ENCODE results near the gene LRRC4C. TPM values are rescaled to one million over a fixed set of nuclear protein-coding genes. Genes with fewer than 3 reads are reported as not detected.

The LRRC4C gene
- total and polyA plus RNA-seq, 2 experiments from 2014 or later, result not detected

GRCh38 chr11:41074318-41074717, 385.1 kb downstream of the LRRC4C start:
- no peak overlapping the region for H3K27ac ChIP-seq
- no peaks in the 10 kb centered on the region for H3K9me2 ChIP-seq (ENCODE audit: insufficient read depth)
- no peak overlapping the region for H3K4me2 ChIP-seq (ENCODE audit: unreplicated experiment)
- DNase-seq, result no peak
- H3K79me2 ChIP-seq (ENCODE audit: insufficient read depth), result no peaks in the 10 kb centered on the region
- H3K4me1 ChIP-seq (ENCODE audit: insufficient read depth), result no peaks in the 10 kb centered on the region
- no peaks in the 10 kb centered on the region for H3K36me3 ChIP-seq (ENCODE audit: low read depth)
- in situ Hi-C loops (cut with MboI), result no loop called here
- no peak overlapping the region for H3K9ac ChIP-seq
- H4K20me1 ChIP-seq (ENCODE audit: insufficient read depth), result no peaks in the 10 kb centered on the region
- H3K9me3 ChIP-seq (ENCODE audit: low read depth), result no peaks in the 10 kb centered on the region
- TF ChIP-seq EZH2phosphoT487 (IDR thresholded peaks at IDR 0.05; ENCODE audit: insufficient read depth, low read depth), result no peak
- TF ChIP-seq EZH2 (IDR thresholded peaks at IDR 0.05; ENCODE audit: insufficient read depth, poor library complexity, severe bottlenecking), result no peak
- no peaks in the 10 kb centered on the region for H3F3A ChIP-seq (ENCODE audit: insufficient read depth)
- no peaks in the 10 kb centered on the region for H3K27me3 ChIP-seq (replicated peaks; ENCODE audit: insufficient read depth)
- H3K4me3 ChIP-seq, result no peak overlapping the region
- no peak overlapping the region for H2AFZ ChIP-seq

DNA sequence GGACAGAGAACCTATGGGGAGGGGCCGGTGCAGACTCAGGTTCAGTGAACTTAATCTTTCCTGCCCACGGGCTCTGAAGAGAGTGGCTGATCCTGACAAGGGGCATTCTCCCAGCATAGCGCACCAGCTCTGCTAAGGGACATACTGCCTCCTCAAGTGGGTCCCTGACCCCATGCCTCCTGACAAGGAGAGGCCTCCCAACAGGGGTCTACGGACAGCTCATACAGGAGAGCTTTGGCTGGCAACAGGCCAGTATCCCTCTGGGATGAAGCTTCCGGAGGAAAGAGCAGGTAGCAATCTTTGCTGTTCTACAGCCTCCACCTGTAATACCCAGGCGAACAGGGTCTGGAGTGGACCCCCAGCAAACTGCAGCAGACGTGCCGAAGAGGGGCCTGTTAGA, 394.0 kb downstream of the LRRC4C start:
- H3K4me2 ChIP-seq (ENCODE audit: unreplicated experiment), result no peak overlapping the region
- no peak overlapping the region for H3K27ac ChIP-seq
- DNase-seq, result no peak
- in situ Hi-C loops (cut with MboI), result no loop called here
- no peaks in the 10 kb centered on the region for H3K9me3 ChIP-seq (ENCODE audit: low read depth)
- no peaks in the 10 kb centered on the region for H3K36me3 ChIP-seq (ENCODE audit: low read depth)
- H3K79me2 ChIP-seq (ENCODE audit: insufficient read depth), result no peaks in the 10 kb centered on the region
- H3K9ac ChIP-seq, result no peak overlapping the region
- H3F3A ChIP-seq (ENCODE audit: insufficient read depth), result no peaks in the 10 kb centered on the region
- H2AFZ ChIP-seq, result no peak overlapping the region
- no peak overlapping the region for H3K4me3 ChIP-seq
- no peaks in the 10 kb centered on the region for H3K4me1 ChIP-seq (ENCODE audit: insufficient read depth)
- no peaks in the 10 kb centered on the region for H3K9me2 ChIP-seq (ENCODE audit: insufficient read depth)
- WGBS, 2 experiments (ENCODE audit: low coverage in 1 of 2, low lambda C conversion rate in 2 of 2, missing lambda C conversion rate in 2 of 2), result 21 to 27% methylated on average over 7 to 8 of the region's 8 CpGs
- no peaks in the 10 kb centered on the region for H4K20me1 ChIP-seq (ENCODE audit: insufficient read depth)
- no peaks in the 10 kb centered on the region for H3K27me3 ChIP-seq (replicated peaks; ENCODE audit: insufficient read depth)
- TF ChIP-seq EZH2phosphoT487 (IDR thresholded peaks at IDR 0.05; ENCODE audit: insufficient read depth, low read depth) (no peak), EZH2 (IDR thresholded peaks at IDR 0.05; ENCODE audit: insufficient read depth, poor library complexity, severe bottlenecking) (no peak)

DNA sequence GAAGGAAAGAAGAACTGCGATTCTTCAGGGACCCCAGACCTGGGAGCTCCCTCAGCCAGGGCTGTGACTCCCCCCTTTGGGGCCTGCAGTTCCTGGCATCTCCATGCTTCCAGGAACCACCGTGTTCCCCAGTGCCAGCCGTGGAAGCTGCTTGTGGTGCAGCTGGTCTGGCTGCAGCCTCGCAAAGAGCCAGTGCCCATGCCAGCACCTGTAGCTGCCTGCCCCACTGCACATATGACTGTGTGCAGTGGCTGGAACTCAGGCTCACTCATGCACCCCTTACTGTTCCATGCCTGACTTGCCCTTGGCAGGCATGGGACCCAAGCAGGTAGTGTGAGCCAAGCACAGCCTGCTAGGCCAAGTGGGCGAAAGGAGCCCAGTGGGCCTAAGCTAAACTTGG, 401.3 kb downstream of the LRRC4C start:
- no peaks in the 10 kb centered on the region for H3K79me2 ChIP-seq (ENCODE audit: insufficient read depth)
- no peak overlapping the region for H3K27ac ChIP-seq
- no peak for DNase-seq
- H4K20me1 ChIP-seq (ENCODE audit: insufficient read depth), result no peaks in the 10 kb centered on the region
- no peak overlapping the region for H3K9ac ChIP-seq
- WGBS, 2 experiments (ENCODE audit: low coverage in 1 of 2, low lambda C conversion rate in 2 of 2, missing lambda C conversion rate in 2 of 2), result 21 to 26% methylated on average over 5 of the region's 5 CpGs
- no peak overlapping the region for H3K4me3 ChIP-seq
- no peaks in the 10 kb centered on the region for H3K9me2 ChIP-seq (ENCODE audit: insufficient read depth)
- no peak overlapping the region for H3K4me2 ChIP-seq (ENCODE audit: unreplicated experiment)
- in situ Hi-C loops (cut with MboI), result no loop called here
- no peaks in the 10 kb centered on the region for H3K36me3 ChIP-seq (ENCODE audit: low read depth)
- H3F3A ChIP-seq (ENCODE audit: insufficient read depth), result no peaks in the 10 kb centered on the region
- no peaks in the 10 kb centered on the region for H3K4me1 ChIP-seq (ENCODE audit: insufficient read depth)
- no peaks in the 10 kb centered on the region for H3K9me3 ChIP-seq (ENCODE audit: low read depth)
- TF ChIP-seq EZH2 (IDR thresholded peaks at IDR 0.05; ENCODE audit: insufficient read depth, poor library complexity, severe bottlenecking), result no peak
- TF ChIP-seq EZH2phosphoT487 (IDR thresholded peaks at IDR 0.05; ENCODE audit: insufficient read depth, low read depth), result no peak
- no peak overlapping the region for H2AFZ ChIP-seq
- H3K27me3 ChIP-seq (replicated peaks; ENCODE audit: insufficient read depth), result no peaks in the 10 kb centered on the region

- in situ Hi-C loops (cut with MboI), result no loop called here
- no peak overlapping the region for H3K9ac ChIP-seq
- H3K36me3 ChIP-seq (ENCODE audit: low read depth), result no peaks in the 10 kb centered on the region
- no peaks in the 10 kb centered on the region for H4K20me1 ChIP-seq (ENCODE audit: insufficient read depth)
- H3K9me2 ChIP-seq (ENCODE audit: insufficient read depth), result no peaks in the 10 kb centered on the region
- 31 to 33% methylated on average over 11 of the region's 11 CpGs for WGBS, 2 experiments (ENCODE audit: low coverage in 1 of 2, low lambda C conversion rate in 2 of 2, missing lambda C conversion rate in 2 of 2)
- no peaks in the 10 kb centered on the region for H3K79me2 ChIP-seq (ENCODE audit: insufficient read depth)
- H3K27me3 ChIP-seq (replicated peaks; ENCODE audit: insufficient read depth), result no peaks in the 10 kb centered on the region
- H3F3A ChIP-seq (ENCODE audit: insufficient read depth), result no peaks in the 10 kb centered on the region
- H3K4me3 ChIP-seq, result no peak overlapping the region
- no peaks in the 10 kb centered on the region for H3K9me3 ChIP-seq (ENCODE audit: low read depth)
- TF ChIP-seq EZH2 (IDR thresholded peaks at IDR 0.05; ENCODE audit: insufficient read depth, poor library complexity, severe bottlenecking) (no peak), EZH2phosphoT487 (IDR thresholded peaks at IDR 0.05; ENCODE audit: insufficient read depth, low read depth) (no peak)
- H3K27ac ChIP-seq, result no peak overlapping the region
- no peaks in the 10 kb centered on the region for H3K4me1 ChIP-seq (ENCODE audit: insufficient read depth)
- H2AFZ ChIP-seq, result no peak overlapping the region
- no peak for DNase-seq
- H3K4me2 ChIP-seq (ENCODE audit: unreplicated experiment), result no peak overlapping the region
Measured at GRCh38 chr11:41056892-41057569, 402.4 kb downstream of the LRRC4C start.

- in situ Hi-C loops (cut with MboI), result no loop called here
- no peaks in the 10 kb centered on the region for H3K36me3 ChIP-seq (ENCODE audit: low read depth)
- no peak overlapping the region for H3K27ac ChIP-seq
- H3K27me3 ChIP-seq (replicated peaks; ENCODE audit: insufficient read depth), result no peaks in the 10 kb centered on the region
- no peaks in the 10 kb centered on the region for H3K9me2 ChIP-seq (ENCODE audit: insufficient read depth)
- no peaks in the 10 kb centered on the region for H3K79me2 ChIP-seq (ENCODE audit: insufficient read depth)
- no peak overlapping the region for H2AFZ ChIP-seq
- no peaks in the 10 kb centered on the region for H3K9me3 ChIP-seq (ENCODE audit: low read depth)
- DNase-seq, result no peak
- no peaks in the 10 kb centered on the region for H3F3A ChIP-seq (ENCODE audit: insufficient read depth)
- H3K4me3 ChIP-seq, result no peak overlapping the region
- TF ChIP-seq EZH2phosphoT487 (IDR thresholded peaks at IDR 0.05; ENCODE audit: insufficient read depth, low read depth) (no peak), EZH2 (IDR thresholded peaks at IDR 0.05; ENCODE audit: insufficient read depth, poor library complexity, severe bottlenecking) (no peak)
- no peak overlapping the region for H3K9ac ChIP-seq
- H3K4me1 ChIP-seq (ENCODE audit: insufficient read depth), result no peaks in the 10 kb centered on the region
- no peaks in the 10 kb centered on the region for H4K20me1 ChIP-seq (ENCODE audit: insufficient read depth)
- H3K4me2 ChIP-seq (ENCODE audit: unreplicated experiment), result no peak overlapping the region
Measured at GRCh38 chr11:41053894-41054293, 405.6 kb downstream of the LRRC4C start.
